Keratinocyte (primary cell): ENCODE results near the gene CAPN2.

ENCODE experiments used
- CTCF ChIP-seq, 3 experiments: IDR thresholded peaks in 1 of 3; conservative IDR thresholded peaks in 1 of 3; optimal IDR thresholded peaks in 1 of 3; 2 replicates in 2 of 3; 3 replicates in 1 of 3; pipeline versions ENCODE3 to v1.5.1; 2011; ENCODE audit warnings: low read length in 3 of 3, mild to moderate bottlenecking in 3 of 3, moderate library complexity in 2 of 3, control low read depth in 1 of 3, inconsistent platforms in 1 of 3; ENCODE audit not compliant: insufficient read depth in 2 of 3; ENCODE audit errors: extremely low read depth in 1 of 3
- EZH2 ChIP-seq: IDR thresholded peaks from one replicate; pipeline ENCODE4 v1.6.1; 2012; ENCODE audit warnings: inconsistent platforms, mild to moderate bottlenecking, low read length, moderate library complexity

GRCh38 chr1:223737342-223737741, 25.0 kb downstream of the CAPN2 start:
- TF ChIP-seq EZH2 (no peak), CTCF (optimal IDR thresholded peaks at IDR 0.05 in 1 of 3, IDR thresholded peaks at IDR 0.05 in 1 of 3, conservative IDR thresholded peaks at IDR 0.05 in 1 of 3; ENCODE audit: extremely low read depth in 1 of 3, insufficient read depth in 2 of 3, low read length in 3 of 3) (no peak)
